GM23248 (cell line): ENCODE data around the gene ANKRD37. TPM values are rescaled to one million over a fixed set of nuclear protein-coding genes. Genes with fewer than 3 reads are reported as not detected.

ENCODE experiments used
- DNase-seq: peaks from one replicate; pipeline ENCODE4 v3.0.0-alpha.2; 2015
- H2AFZ ChIP-seq: fragments of 200-600 bp; sonication (generic); 2 replicates; pipeline ENCODE4 v1.6.1; 2016; ENCODE audit warnings: antibody characterized with exemption
- H3F3A ChIP-seq: fragments of 200-600 bp; sonication (generic); 2 replicates; pipeline ENCODE4 v1.6.1; 2016; ENCODE audit warnings: mild to moderate bottlenecking, antibody characterized with exemption, mixed run types; ENCODE audit not compliant: insufficient read depth
- H3K27ac ChIP-seq: fragments of 200-600 bp; sonication (generic); 2 replicates; pipeline ENCODE4 v1.5.1; 2016; ENCODE audit warnings: mild to moderate bottlenecking
- H3K27me3 ChIP-seq: fragments of 200-600 bp; sonication (generic); replicated peaks from 2 replicates; pipeline ENCODE4 v1.6.1; 2016; ENCODE audit warnings: mild to moderate bottlenecking; ENCODE audit not compliant: insufficient read depth
- H3K36me3 ChIP-seq: fragments of 200-600 bp; sonication (generic); 2 replicates; pipeline ENCODE4 v1.6.1; 2016; ENCODE audit warnings: low read depth, mild to moderate bottlenecking
- H3K4me1 ChIP-seq: fragments of 200-600 bp; sonication (generic); 2 replicates; pipeline ENCODE4 v1.6.1; 2016; ENCODE audit warnings: mild to moderate bottlenecking; ENCODE audit not compliant: insufficient read depth
- H3K4me2 ChIP-seq: fragments of 200-600 bp; sonication (generic); one replicate; pipeline ENCODE4 v1.6.1; 2016; ENCODE audit warnings: mild to moderate bottlenecking; ENCODE audit not compliant: unreplicated experiment
- H3K4me3 ChIP-seq: fragments of 200-600 bp; sonication (generic); 2 replicates; pipeline ENCODE4 v1.5.1; 2016; ENCODE audit warnings: mild to moderate bottlenecking
- H3K79me2 ChIP-seq: fragments of 200-600 bp; sonication (generic); 2 replicates; pipeline ENCODE4 v1.6.1; 2016; ENCODE audit warnings: mild to moderate bottlenecking; ENCODE audit not compliant: insufficient read depth
- H3K9ac ChIP-seq: fragments of 200-600 bp; sonication (generic); 2 replicates; pipeline ENCODE4 v1.6.1; 2016; ENCODE audit warnings: mild to moderate bottlenecking
- H3K9me2 ChIP-seq: fragments of 200-600 bp; sonication (generic); 2 replicates; pipeline ENCODE4 v1.6.1; 2016; ENCODE audit warnings: mixed run types, mild to moderate bottlenecking, moderate library complexity; ENCODE audit not compliant: insufficient read depth
- H3K9me3 ChIP-seq: fragments of 200-600 bp; sonication (generic); one replicate; pipeline ENCODE4 v1.6.1; 2017; ENCODE audit warnings: low read depth
- H4K20me1 ChIP-seq: fragments of 200-600 bp; sonication (generic); 2 replicates; pipeline ENCODE4 v1.6.0; 2016; ENCODE audit not compliant: insufficient read depth
- EZH2 ChIP-seq: fragments of 200-600 bp; sonication (generic); IDR thresholded peaks from 2 replicates; pipeline ENCODE4 v1.6.1; 2018; ENCODE audit warnings: antibody characterized with exemption, mild to moderate bottlenecking; ENCODE audit not compliant: insufficient read depth, poor library complexity, severe bottlenecking
- EZH2phosphoT487 ChIP-seq: fragments of 200-600 bp; sonication (generic); IDR thresholded peaks from 2 replicates; pipeline ENCODE4 v1.6.1; 2018; ENCODE audit warnings: antibody characterized with exemption, moderate library complexity, mild to moderate bottlenecking, low read depth; ENCODE audit not compliant: insufficient read depth
- WGBS, 2 experiments: methylation state at CpG; one replicate each; pipeline ENCODE4 v1.1.6; 2015 to 2017; ENCODE audit warnings: low lambda C conversion rate in 2 of 2, low coverage in 1 of 2; ENCODE audit errors: missing lambda C conversion rate in 2 of 2; 5-methylcytosine and 5-hydroxymethylcytosine counted together
- in situ Hi-C: fragments of 300-500 bp; cut with MboI; formaldehyde crosslinking; loops from 2 replicates; pipeline ENCODE4 v1.15.0; 2020
- polyA plus RNA-seq: library from polyadenylated mRNA; unstranded; fragments of >200 nt; fragmentation: Nextera tagmentation; extraction: Ambion mirVana; gene quantifications from 2 replicates; pipeline ENCODE4 v1.2.1, GENCODE V29; 2016
- total RNA-seq: library from RNA; depleted of rRNA; stranded (reverse); fragments of >200 nt; shearing (Covaris generic); gene quantifications from 2 replicates; pipeline ENCODE4 v1.2.3, GENCODE V29; 2014

ANKRD37 gene
- total and polyA plus RNA-seq, 2 experiments from 2014 or later = 11.1 to 17.6 TPM

GRCh38 chr4:185399466-185399865 is 2.8 kb downstream of the ANKRD37 start:
- no peak for TF ChIP-seq EZH2
- TF ChIP-seq EZH2phosphoT487 = no peak
- no peak overlapping the region for H3K9ac ChIP-seq
- H3K4me1 ChIP-seq = peaks cover 24% of the 10 kb centered on the region
- H3F3A ChIP-seq = peaks cover 20% of the 10 kb centered on the region
- DNase-seq = no peak
- H3K27me3 ChIP-seq = no peaks in the 10 kb centered on the region
- no peaks in the 10 kb centered on the region for H3K9me2 ChIP-seq
- peaks cover 34% of the 10 kb centered on the region; the same call in 1 of the 2 replicates for H3K36me3 ChIP-seq
- H4K20me1 ChIP-seq = no peaks in the 10 kb centered on the region
- no peak overlapping the region for H3K4me2 ChIP-seq
- H3K79me2 ChIP-seq = no peaks in the 10 kb centered on the region; the same call in 1 of the 2 replicates
- WGBS, 2 experiments = 61 to 67% methylated on average over 8 of the region's 8 CpGs
- in situ Hi-C loops = no loop called here
- no peak overlapping the region for H3K27ac ChIP-seq
- no peak overlapping the region for H2AFZ ChIP-seq
- no peak overlapping the region for H3K4me3 ChIP-seq
- H3K9me3 ChIP-seq = no peaks in the 10 kb centered on the region

- WGBS, 2 experiments = 96 to 100% methylated on average over 3 to 4 of the region's 4 CpGs
- Histone ChIP-seq H3K27ac (no peak overlapping the region), H3K9ac (no peak overlapping the region), H3K9me3 (no peaks in the 10 kb centered on the region), H2AFZ (no peak overlapping the region), H3F3A (0 out of 2 replicates have a peak, but pooled peaks cover under 1% of the 10 kb centered on the region), H3K4me1 (no peaks in the 10 kb centered on the region), H3K4me2 (no peak overlapping the region), H3K9me2 (no peaks in the 10 kb centered on the region), H3K36me3 (peaks cover 49% of the 10 kb centered on the region), H3K79me2 (no peaks in the 10 kb centered on the region), H3K4me3 (no peak overlapping the region), H4K20me1 (no peaks in the 10 kb centered on the region), H3K27me3 (no peaks in the 10 kb centered on the region)
- in situ Hi-C loops = no loop called here
- DNase-seq = no peak
- TF ChIP-seq EZH2 = no peak
- TF ChIP-seq EZH2phosphoT487 = no peak
Observed at GRCh38 chr4:185404031-185404430, 7.4 kb downstream of the ANKRD37 start.

GRCh38 chr4:185405296-185405999 is 8.8 kb downstream of the ANKRD37 start:
- no peak overlapping the region for H2AFZ ChIP-seq
- H3K27me3 ChIP-seq = no peaks in the 10 kb centered on the region
- no peak for TF ChIP-seq EZH2

GRCh38 chr4:185408432-185408831 is 11.8 kb downstream of the ANKRD37 start:
- no peak for DNase-seq
- Histone ChIP-seq H3K9me3 (no peaks in the 10 kb centered on the region), H3K27me3 (no peaks in the 10 kb centered on the region), H2AFZ (no peak overlapping the region), H3K36me3 (peaks cover 21% of the 10 kb centered on the region), H3F3A (no peaks in the 10 kb centered on the region), H3K4me2 (no peak overlapping the region), H3K4me3 (no peak overlapping the region), H4K20me1 (no peaks in the 10 kb centered on the region), H3K79me2 (no peaks in the 10 kb centered on the region), H3K4me1 (no peaks in the 10 kb centered on the region), H3K9me2 (no peaks in the 10 kb centered on the region), H3K27ac (no peak overlapping the region), H3K9ac (no peak overlapping the region)
- TF ChIP-seq EZH2phosphoT487 (no peak), EZH2 (no peak)
- 99 to 100% methylated on average over 2 of the region's 2 CpGs for WGBS, 2 experiments
- in situ Hi-C loops = no loop called here

More at GRCh38 chr4:185405296-185405999, 8.8 kb downstream of the ANKRD37 start:
- Histone ChIP-seq H3K4me1 (no peaks in the 10 kb centered on the region), H3K4me3 (no peak overlapping the region), H3K27ac (no peak overlapping the region), H3K4me2 (no peak overlapping the region), H4K20me1 (no peaks in the 10 kb centered on the region), H3K9me3 (no peaks in the 10 kb centered on the region), H3F3A (no peaks in the 10 kb centered on the region), H3K79me2 (no peaks in the 10 kb centered on the region), H3K9me2 (no peaks in the 10 kb centered on the region), H3K9ac (no peak overlapping the region), H3K36me3 (peaks cover 37% of the 10 kb centered on the region)
- WGBS, 2 experiments = 92 to 95% methylated on average over 6 of the region's 6 CpGs
- in situ Hi-C loops = no loop called here
- DNase-seq = no peak
